Lower leg skin (tissue), 3 donors: ENCODE data around the gene CACNA1D.

Source experiments
- CTCF ChIP-seq, 3 donors: fragments of 450-650 bp; IDR thresholded peaks; one replicate each; pipeline ENCODE4 v1.5.1; 2016; ENCODE audit warnings: antibody characterized with exemption in 3 of 3, mild to moderate bottlenecking in 3 of 3, moderate library complexity in 2 of 3
- POLR2A ChIP-seq, 2 donors: fragments of 450-650 bp; IDR thresholded peaks; one replicate each; pipeline ENCODE4 v1.6.1; 2016 to 2017; ENCODE audit warnings: antibody characterized with exemption in 2 of 2, mild to moderate bottlenecking in 1 of 2, moderate library complexity in 1 of 2

GRCh38 chr3:53726643-53727042 lies 232.2 kb downstream of the CACNA1D start:
- TF ChIP-seq CTCF (IDR thresholded peaks at IDR 0.05) (no peak), POLR2A (IDR thresholded peaks at IDR 0.05) (no peak)
